ENCODE data around the gene CRYGA. TPM values are rescaled to one million over a fixed set of nuclear protein-coding genes. Genes with fewer than 3 reads are reported as not detected.
"Not testable (repeated sequence)": the region's sequence is repeated elsewhere in the genome, so short reads cannot be mapped to it uniquely, and the experiment has no call there.

CRYGA gene
- polyA plus RNA-seq, 3 donors, result not detected

- no peak overlapping the region for H3K27ac ChIP-seq (ENCODE audit: low read depth, low read length)
- WGBS, 3 donors, result 64 to 78% (median 75%) methylated on average over 11 of the region's 11 CpGs
These were observed 27.3 kb downstream of the CRYGA start for GRCh38 chr2:208135794-208136715.

GRCh38 chr2:208134928-208135586 lies 28.3 kb downstream of the CRYGA start:
- WGBS, 3 donors, result 33 to 52% (median 34%) methylated on average over 7 to 8 of the region's 8 CpGs
- H3K27ac ChIP-seq (ENCODE audit: low read depth, low read length), result no peak overlapping the region

- WGBS, 3 donors, result 48 to 78% (median 69%) methylated on average over 6 of the region's 6 CpGs
- H3K27ac ChIP-seq (ENCODE audit: low read depth, low read length), result no peak overlapping the region
These were observed 32.7 kb downstream of the CRYGA start for GRCh38 chr2:208130712-208131110.

- 51 to 76% (median 75%) methylated on average over 19 of the region's 19 CpGs for WGBS, 3 donors
- H3K27ac ChIP-seq (ENCODE audit: low read depth, low read length), result no peak within 1 kb of the TSS
These were observed 33.4 kb downstream of the CRYGA start, which contains the start of gene CRYGC for GRCh38 chr2:208129744-208130711. Gene CRYGC (minus strand): TSS chr2:208129828. CDS start chr2:208129792, 36 bp downstream.

GRCh38 chr2:208128136-208128535 lies 35.3 kb downstream of the CRYGA start:
- H3K27ac ChIP-seq (ENCODE audit: low read depth, low read length), result no peak overlapping the region
- WGBS, 3 donors, result 94 to 96% (median 95%) methylated on average over 12 of the region's 12 CpGs

GRCh38 chr2:208127090-208127489 lies 36.3 kb downstream of the CRYGA start:
- WGBS, 3 donors, result 91 to 96% (median 95%) methylated on average over 4 of the region's 4 CpGs
- no peak overlapping the region for H3K27ac ChIP-seq (ENCODE audit: low read depth, low read length)

GRCh38 chr2:208125251-208125650 lies 38.1 kb downstream of the CRYGA start:
- 72 to 87% (median 83%) methylated on average over 4 of the region's 4 CpGs for WGBS, 3 donors

GRCh38 chr2:208124013-208124715 lies 39.2 kb downstream of the CRYGA start, which contains the start of gene CRYGD:
Gene CRYGD (minus strand): TSS chr2:208124524. CDS start chr2:208124473, 51 bp downstream.
- H3K27ac ChIP-seq (ENCODE audit: low read depth, low read length), result not testable (repeated sequence)
- 4 to 18% (median 7%) methylated on average over 43 to 46 of the region's 46 CpGs for WGBS, 3 donors

More at GRCh38 chr2:208125251-208125650, 38.1 kb downstream of the CRYGA start:
- H3K27ac ChIP-seq (ENCODE audit: low read depth, low read length), result no peak overlapping the region

GRCh38 chr2:208122248-208122647 lies 41.1 kb downstream of the CRYGA start:
- H3K27ac ChIP-seq (ENCODE audit: low read depth, low read length), result no peak overlapping the region
- 95 to 97% (median 97%) methylated on average over 1 of the region's 1 CpG for WGBS, 3 donors

- WGBS, 3 donors, result 96 to 98% (median 96%) methylated on average over 3 of the region's 3 CpGs
- H3K27ac ChIP-seq (ENCODE audit: low read depth, low read length), result no peak overlapping the region
These were observed 44.5 kb downstream of the CRYGA start for GRCh38 chr2:208118918-208119317.

- not testable (repeated sequence) for H3K27ac ChIP-seq (ENCODE audit: low read depth, low read length)
- WGBS, 3 donors, result 74 to 96% (median 92%) methylated on average over 11 of the region's 11 CpGs
These were observed 46.0 kb downstream of the CRYGA start for GRCh38 chr2:208117390-208117789.

- H3K27ac ChIP-seq (ENCODE audit: low read depth, low read length), result no peak overlapping the region
- WGBS, 3 donors, result 58 to 65% (median 59%) methylated on average over 7 of the region's 7 CpGs
These were observed 50.4 kb downstream of the CRYGA start for GRCh38 chr2:208112969-208113368.

- H3K27ac ChIP-seq (ENCODE audit: low read depth, low read length), result not testable (repeated sequence)
- 18 to 35% (median 23%) methylated on average over 33 to 35 of the region's 36 CpGs for WGBS, 3 donors
These were observed 51.1 kb downstream of the CRYGA start for GRCh38 chr2:208112273-208112745.

Other genes with a start within 250 kb of the CRYGA start
- gene PLEKHM3, start 138.1 kb downstream of the CRYGA start, polyA plus RNA-seq, result 1 to 10 TPM; 2.3 to 6.7 (median 5.8) TPM
- gene CRYGD, start 39.1 kb downstream of the CRYGA start, polyA plus RNA-seq, result not detected
- gene CRYGC, start 33.8 kb downstream of the CRYGA start, polyA plus RNA-seq, result not detected
- not detected for gene CRYGB, start 17.4 kb downstream of the CRYGA start, polyA plus RNA-seq
- not detected for gene C2orf80, start 26.4 kb upstream of the CRYGA start, polyA plus RNA-seq
- 100 to 1,000 TPM in 1 of 3 donors, 10 to 100 TPM in 2; 39.8 to 110 (median 99.9) TPM for gene IDH1, start 91.5 kb upstream of the CRYGA start, polyA plus RNA-seq
- gene PIKFYVE, start 102.7 kb upstream of the CRYGA start, polyA plus RNA-seq, result 1 to 10 TPM; 6.9 to 7.4 (median 7.2) TPM
- gene PTH2R, start 243.2 kb upstream of the CRYGA start, polyA plus RNA-seq, result under 1 TPM in 2 of 3 donors, not detected in 1; 0.03 to 0.45 TPM